ENCODE data around the gene CDC42EP5.

The CDC42EP5 gene

GRCh38 chr19:54465426-54466109, 7.5 kb downstream of the CDC42EP5 start:
- Histone ChIP-seq H3K36me3 (peaks cover 15 to 20% (median 19%) of the 10 kb centered on the region in 11 experiments), H3K4me3 (no peak overlapping the region), H3K27ac (peak overlapping the region in 1 of 11 experiments; percentile 100; a peak in 1 of 22 replicates), H3K27me3 (peaks cover 0 to 12% (median 0%) of the 10 kb centered on the region in 11 experiments; a peak in 4 of 22 replicates), H3K9ac (no peak overlapping the region), H3K4me2 (peak overlapping the region in 8 of 11 experiments; percentile 25 to 99 (median 92); a peak in 13 of 22 replicates), H3K4me1 (peaks cover 49 to 79% (median 68%) of the 10 kb centered on the region in 10 experiments), H3K9me3 (replicated peaks in 1 of 11) (no peaks in the 10 kb centered on the region), H4K20me1 (peaks cover 18 to 24% (median 20%) of the 10 kb centered on the region in 11 experiments)
- TF ChIP-seq Cebpa-rat (IDR thresholded peaks at IDR 0.05): no peak

- Histone ChIP-seq H3K36me3 (peaks cover 21 to 26% (median 24%) of the 10 kb centered on the region in 11 experiments), H3K4me1 (peaks cover 48 to 77% (median 67%) of the 10 kb centered on the region in 10 experiments), H3K27me3 (0 out of 22 replicates have a peak, but pooled peaks cover 0 to 5% (median 0%) of the 10 kb centered on the region in 11 experiments), H3K9ac (peak overlapping the region; percentile 62 to 97 (median 95); a peak in 21 of 22 replicates), H4K20me1 (peaks cover 24 to 32% (median 27%) of the 10 kb centered on the region in 11 experiments), H3K27ac (peak overlapping the region; percentile 74 to 100 (median 97)), H3K4me2 (peak overlapping the region; percentile 76 to 100 (median 98)), H3K4me3 (peak overlapping the region; percentile 58 to 78 (median 71)), H3K9me3 (replicated peaks in 1 of 11) (no peaks in the 10 kb centered on the region)
- no peak for TF ChIP-seq Cebpa-rat (IDR thresholded peaks at IDR 0.05)
These were observed 8.3 kb downstream of the CDC42EP5 start for GRCh38 chr19:54464630-54465425.

GRCh38 chr19:54464044-54464629, 9.0 kb downstream of the CDC42EP5 start:
- Histone ChIP-seq H3K27me3 (no peaks in the 10 kb centered on the region), H3K9ac (peak overlapping the region; percentile 62 to 97 (median 95); a peak in 21 of 22 replicates), H3K9me3 (replicated peaks in 1 of 11) (no peaks in the 10 kb centered on the region), H4K20me1 (peaks cover 31 to 39% (median 34%) of the 10 kb centered on the region in 11 experiments), H3K4me1 (peaks cover 48 to 77% (median 67%) of the 10 kb centered on the region in 10 experiments), H3K36me3 (peaks cover 28 to 33% (median 31%) of the 10 kb centered on the region in 11 experiments), H3K27ac (peak overlapping the region; percentile 74 to 100 (median 97)), H3K4me2 (peak overlapping the region; percentile 76 to 100 (median 98)), H3K4me3 (peak overlapping the region; percentile 58 to 78 (median 71))
- TF ChIP-seq Cebpa-rat (IDR thresholded peaks at IDR 0.05): no peak

GRCh38 chr19:54463531-54464043, 9.5 kb downstream of the CDC42EP5 start, which contains the start of gene LENG9:
TSS of gene LENG9 (minus strand) at chr19:54463778. CDS start at chr19:54463526, 252 bp downstream.
- peaks cover 36 to 44% (median 39%) of the 10 kb centered on the region in 11 experiments for H4K20me1 ChIP-seq
- peak within 1 kb of the TSS; percentile 90 to 98 (median 95) for H3K9ac ChIP-seq
- H3K27ac ChIP-seq: peak within 1 kb of the TSS; percentile 96 to 100 (median 97)
- H3K36me3 ChIP-seq: peaks cover 33 to 38% (median 36%) of the 10 kb centered on the region in 11 experiments
- peaks cover 48 to 77% (median 66%) of the 10 kb centered on the region in 10 experiments for H3K4me1 ChIP-seq
- H3K27me3 ChIP-seq: no peaks in the 10 kb centered on the region
- H3K4me2 ChIP-seq: peak within 1 kb of the TSS; percentile 94 to 100 (median 99)
- no peaks in the 10 kb centered on the region for H3K9me3 ChIP-seq (replicated peaks in 1 of 11)
- TF ChIP-seq Cebpa-rat (IDR thresholded peaks at IDR 0.05): no peak
- peak within 1 kb of the TSS; percentile 62 to 78 (median 71) for H3K4me3 ChIP-seq

- Histone ChIP-seq H3K27ac (peak overlapping the region; percentile 96 to 100 (median 97)), H3K36me3 (peaks cover 40 to 45% (median 43%) of the 10 kb centered on the region in 11 experiments), H3K4me3 (peak overlapping the region; percentile 62 to 78 (median 71)), H4K20me1 (peaks cover 43 to 51% (median 46%) of the 10 kb centered on the region in 11 experiments), H3K27me3 (no peaks in the 10 kb centered on the region), H3K9ac (peak overlapping the region; percentile 90 to 98 (median 95)), H3K4me2 (peak overlapping the region; percentile 94 to 100 (median 99)), H3K9me3 (replicated peaks in 1 of 11) (no peaks in the 10 kb centered on the region), H3K4me1 (peaks cover 52 to 76% (median 67%) of the 10 kb centered on the region in 10 experiments)
- no peak for TF ChIP-seq Cebpa-rat (IDR thresholded peaks at IDR 0.05)
These were observed 10.2 kb downstream of the CDC42EP5 start for GRCh38 chr19:54462655-54463530.

- Histone ChIP-seq H3K27ac (peak overlapping the region; percentile 96 to 100 (median 97)), H3K4me1 (peaks cover 51 to 76% (median 66%) of the 10 kb centered on the region in 10 experiments), H3K36me3 (peaks cover 47 to 53% (median 51%) of the 10 kb centered on the region in 11 experiments), H3K27me3 (no peaks in the 10 kb centered on the region), H3K4me3 (peak overlapping the region; percentile 62 to 78 (median 71)), H4K20me1 (peaks cover 51 to 59% (median 54%) of the 10 kb centered on the region in 11 experiments), H3K4me2 (peak overlapping the region; percentile 94 to 100 (median 99)), H3K9ac (peak overlapping the region; percentile 90 to 98 (median 95)), H3K9me3 (replicated peaks in 1 of 11) (no peaks in the 10 kb centered on the region)
- no peak for TF ChIP-seq Cebpa-rat (IDR thresholded peaks at IDR 0.05)
These were observed 10.9 kb downstream of the CDC42EP5 start for GRCh38 chr19:54462047-54462654.

GRCh38 chr19:54461613-54462012, 11.5 kb downstream of the CDC42EP5 start:
- Histone ChIP-seq H3K36me3 (peaks cover 53 to 58% (median 56%) of the 10 kb centered on the region in 11 experiments), H3K27ac (peak overlapping the region in 10 of 11 experiments; percentile 96 to 100 (median 98); a peak in 18 of 22 replicates), H3K4me1 (peaks cover 57 to 77% (median 66%) of the 10 kb centered on the region in 10 experiments), H3K4me3 (peak overlapping the region; percentile 62 to 78 (median 71)), H3K9ac (peak overlapping the region; percentile 90 to 98 (median 95); a peak in 21 of 22 replicates), H3K27me3 (no peaks in the 10 kb centered on the region), H3K4me2 (peak overlapping the region; percentile 94 to 100 (median 99)), H4K20me1 (peaks cover 56 to 64% (median 59%) of the 10 kb centered on the region in 11 experiments), H3K9me3 (replicated peaks in 1 of 11) (no peaks in the 10 kb centered on the region)
- no peak for TF ChIP-seq Cebpa-rat (IDR thresholded peaks at IDR 0.05)

Measured in BLaER1 treated with 17β-estradiol and CSF1 and Interleukin-3, amounts not matched to agents 10 nM and 100 nM (cell line).